Uterus (tissue), 4 donors: ENCODE data around the gene RAB14. TPM values are rescaled to one million over a fixed set of nuclear protein-coding genes. Genes with fewer than 3 reads are reported as not detected.

Experiments
- DNase-seq, 2 donors: peaks; one replicate each; pipeline ENCODE4 v3.0.0-alpha.2; 2019 to 2020
- H3K27ac ChIP-seq, 2 donors: fragments of 200-600 bp; sonication (generic); 1 replicate in 1 of 2; 2 replicates in 1 of 2; pipeline ENCODE4 v1.5.1; 2016 to 2018
- H3K27me3 ChIP-seq, 2 donors: fragments of 200-600 bp; sonication (generic); one replicate each; pipeline ENCODE4 v1.5.1; 2018 to 2019; ENCODE audit warnings: control low read depth in 1 of 2
- H3K36me3 ChIP-seq, 2 donors: fragments of 200-600 bp; sonication (generic); one replicate each; pipeline ENCODE4 v1.5.1; 2019; ENCODE audit warnings: control low read depth in 1 of 2
- H3K4me1 ChIP-seq, 2 donors: fragments of 200-600 bp; sonication (generic); one replicate each; pipeline ENCODE4 v1.5.1; 2018 to 2019; ENCODE audit warnings: control low read depth in 1 of 2
- H3K4me3 ChIP-seq, 2 donors: fragments of 200-600 bp; sonication (generic); 1 replicate in 1 of 2; 2 replicates in 1 of 2; pipeline ENCODE4 v1.5.1; 2018 to 2019; ENCODE audit warnings: mild to moderate bottlenecking in 1 of 2
- H3K9me3 ChIP-seq, 2 donors: fragments of 200-600 bp; sonication (generic); one replicate each; pipeline ENCODE4 v1.5.1; 2019; ENCODE audit warnings: control low read depth in 1 of 2
- CTCF ChIP-seq, 4 experiments: fragments of 200-600 bp in 2 of 4; fragments of 450-650 bp in 2 of 4; sonication (generic) in 2 of 4; IDR thresholded peaks; one replicate each; pipeline ENCODE4 v1.5.1; 2016 to 2019; ENCODE audit warnings: antibody characterized with exemption in 4 of 4, mild to moderate bottlenecking in 2 of 4, moderate library complexity in 1 of 4
- POLR2A ChIP-seq, 2 donors: fragments of 450-650 bp; IDR thresholded peaks; one replicate each; pipeline ENCODE4 v1.6.1; 2016; ENCODE audit warnings: antibody characterized with exemption in 2 of 2, mild to moderate bottlenecking in 1 of 2, moderate library complexity in 1 of 2
- intact Hi-C: fragments of 100-400 bp; cut with DNase I; formaldehyde crosslinking; loops from one replicate; pipeline ENCODE4 v1.15.1; 2023; ENCODE audit warnings: low total_unique reads
- total RNA-seq, 4 donors: library from RNA; depleted of rRNA in 3 of 4; stranded (reverse); fragments of >200 nt in 3 of 4; gene quantifications; one replicate each; pipeline versions ENCODE4 v1.1.0 to v1.2.4, GENCODE V29; 2014 to 2023
- donor health status: DM: yes; HTN: yes; CAD: no.

Gene RAB14
- total RNA-seq, 4 donors from 2014 or later = 13.6 to 69.0 (median 52.9) TPM

GRCh38 chr9:121141306-121141705 lies 60.4 kb downstream of the RAB14 start:
- no peaks in the 10 kb centered on the region for H3K36me3 ChIP-seq
- TF ChIP-seq POLR2A (IDR thresholded peaks at IDR 0.05) = no peak
- no peak for TF ChIP-seq CTCF (IDR thresholded peaks at IDR 0.05)
- H3K4me3 ChIP-seq = no peak overlapping the region
- DNase-seq = no peak
- no peak overlapping the region for H3K27ac ChIP-seq
- intact Hi-C loops = no loop called here
- no peaks in the 10 kb centered on the region for H3K9me3 ChIP-seq
- no peaks in the 10 kb centered on the region for H3K27me3 ChIP-seq
- H3K4me1 ChIP-seq = no peaks in the 10 kb centered on the region

- Histone ChIP-seq H3K9me3 (no peaks in the 10 kb centered on the region), H3K36me3 (no peaks in the 10 kb centered on the region), H3K4me1 (no peaks in the 10 kb centered on the region), H3K4me3 (no peak overlapping the region), H3K27me3 (no peaks in the 10 kb centered on the region), H3K27ac (no peak overlapping the region)
- TF ChIP-seq CTCF (IDR thresholded peaks at IDR 0.05) (no peak), POLR2A (IDR thresholded peaks at IDR 0.05) (no peak)
- DNase-seq = no peak
- intact Hi-C loops = no loop called here
Measured at GRCh38 chr9:121140162-121140561, 61.5 kb downstream of the RAB14 start.

GRCh38 chr9:121138973-121139372 lies 62.7 kb downstream of the RAB14 start:
- H3K9me3 ChIP-seq = no peaks in the 10 kb centered on the region
- no peaks in the 10 kb centered on the region for H3K27me3 ChIP-seq
- DNase-seq = no peak
- TF ChIP-seq POLR2A (IDR thresholded peaks at IDR 0.05) (no peak), CTCF (IDR thresholded peaks at IDR 0.05) (no peak)
- H3K4me3 ChIP-seq = no peak overlapping the region
- intact Hi-C loops = no loop called here
- H3K36me3 ChIP-seq = no peaks in the 10 kb centered on the region
- H3K4me1 ChIP-seq = no peaks in the 10 kb centered on the region
- H3K27ac ChIP-seq = no peak overlapping the region

GRCh38 chr9:121138561-121138960 lies 63.1 kb downstream of the RAB14 start:
- Histone ChIP-seq H3K27ac (no peak overlapping the region), H3K4me1 (no peaks in the 10 kb centered on the region), H3K36me3 (no peaks in the 10 kb centered on the region), H3K27me3 (no peaks in the 10 kb centered on the region), H3K9me3 (no peaks in the 10 kb centered on the region), H3K4me3 (no peak overlapping the region)
- no peak for DNase-seq
- TF ChIP-seq POLR2A (IDR thresholded peaks at IDR 0.05) = no peak
- TF ChIP-seq CTCF (IDR thresholded peaks at IDR 0.05) = no peak
- intact Hi-C loops = no loop called here

- TF ChIP-seq POLR2A (IDR thresholded peaks at IDR 0.05) (no peak), CTCF (IDR thresholded peaks at IDR 0.05) (no peak)
- Histone ChIP-seq H3K27ac (no peak overlapping the region), H3K27me3 (no peaks in the 10 kb centered on the region), H3K36me3 (no peaks in the 10 kb centered on the region), H3K4me3 (no peak overlapping the region), H3K9me3 (no peaks in the 10 kb centered on the region), H3K4me1 (no peaks in the 10 kb centered on the region)
- no peak for DNase-seq
- intact Hi-C loops = no loop called here
Measured at GRCh38 chr9:121135642-121136041, 66.0 kb downstream of the RAB14 start.
